ENCODE data around the gene IQSEC2.

IQSEC2 gene

DNA sequence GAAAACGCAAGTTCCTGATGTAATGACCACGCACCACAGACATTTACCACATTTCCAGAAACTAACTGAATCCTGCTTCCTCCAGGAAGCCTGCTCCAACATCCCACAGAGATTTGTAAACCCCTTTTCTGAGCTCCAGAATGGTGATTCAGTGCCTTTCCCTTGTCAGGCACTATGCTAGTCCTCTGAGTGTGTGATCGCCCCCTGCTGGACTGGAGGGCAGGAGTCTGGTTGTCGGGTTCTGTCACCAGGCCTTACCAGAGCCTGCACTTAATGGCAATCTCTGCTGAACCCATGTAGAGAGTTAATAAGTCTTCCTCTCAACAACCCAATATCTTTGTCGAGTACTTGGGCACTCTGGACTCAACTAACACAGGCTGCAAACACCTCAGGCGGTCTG, 41.9 kb downstream of the IQSEC2 start:
- no peak for DNase-seq

DNA sequence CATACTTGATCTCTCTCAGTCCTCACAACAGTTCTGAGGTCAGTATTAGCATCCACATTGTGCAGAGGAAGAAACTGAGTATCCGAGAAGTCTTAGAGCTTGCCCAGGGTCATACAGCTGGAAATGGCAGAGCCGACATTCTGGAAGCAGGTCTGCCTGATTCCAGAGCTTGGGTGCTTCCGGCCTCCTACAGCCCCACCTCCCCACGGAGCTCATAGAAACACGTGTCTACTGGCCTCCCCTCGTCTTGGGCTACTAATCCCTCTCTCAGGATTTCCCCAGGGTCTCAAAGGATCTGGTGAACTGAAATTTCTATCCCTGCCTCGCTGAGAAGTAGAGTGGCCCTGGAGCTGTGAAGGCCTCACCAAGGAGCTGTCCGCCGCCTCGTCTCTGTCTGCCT, 44.3 kb downstream of the IQSEC2 start:
- DNase-seq = no peak

DNA sequence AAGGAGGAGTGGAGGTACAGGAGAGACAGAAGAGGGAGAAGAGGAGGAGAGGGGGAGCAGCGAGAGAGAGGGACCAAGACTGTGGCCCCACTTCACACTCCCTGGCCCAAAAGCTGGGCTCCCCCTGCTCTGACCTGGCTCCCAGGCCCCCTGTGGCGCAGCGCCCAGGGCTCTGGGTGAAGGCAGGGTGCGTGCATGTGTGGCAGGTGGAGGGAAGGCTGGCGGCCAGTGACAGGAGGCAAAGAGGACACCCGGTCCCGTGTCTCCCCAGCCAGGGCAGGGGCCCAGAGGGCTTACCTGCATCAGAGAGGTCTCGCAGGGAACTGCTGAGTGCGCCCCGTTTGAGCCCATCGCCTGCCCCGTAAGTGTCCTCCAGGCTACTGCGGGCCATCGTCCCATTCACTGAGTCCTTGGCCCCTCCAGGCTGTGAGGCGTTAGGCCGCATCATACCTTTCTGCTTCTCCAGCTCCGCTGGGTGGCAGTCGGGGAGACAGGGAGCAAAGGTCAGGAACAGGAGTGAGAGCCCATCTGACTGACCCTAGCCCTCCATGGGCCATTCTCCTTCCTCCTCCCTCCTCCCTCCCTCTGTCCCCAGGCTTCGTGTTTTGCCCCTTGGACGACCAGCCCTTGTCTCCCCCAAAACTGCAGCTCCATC, 45.2 kb downstream of the IQSEC2 start:
- no peak for DNase-seq

DNA sequence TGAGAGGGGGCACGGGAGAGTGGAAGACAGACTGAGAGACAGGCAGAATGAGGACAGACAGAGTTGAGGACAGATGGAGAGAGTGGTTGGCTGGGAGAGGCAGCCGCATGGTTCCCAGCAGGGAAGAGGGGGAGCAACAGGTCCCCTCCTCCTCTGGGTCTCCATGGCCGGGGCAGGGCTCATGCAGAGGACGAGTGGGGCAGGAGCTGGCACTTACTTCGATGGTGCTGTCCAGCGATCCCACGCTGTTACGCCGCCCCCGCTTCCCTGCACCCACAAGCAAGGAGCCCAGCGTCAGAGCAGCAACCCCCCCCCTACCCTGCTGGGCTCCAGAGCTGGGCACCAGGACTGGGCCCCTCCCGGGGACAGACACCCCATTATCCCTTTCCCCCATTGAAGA, 45.8 kb downstream of the IQSEC2 start:
- no peak for DNase-seq

DNA sequence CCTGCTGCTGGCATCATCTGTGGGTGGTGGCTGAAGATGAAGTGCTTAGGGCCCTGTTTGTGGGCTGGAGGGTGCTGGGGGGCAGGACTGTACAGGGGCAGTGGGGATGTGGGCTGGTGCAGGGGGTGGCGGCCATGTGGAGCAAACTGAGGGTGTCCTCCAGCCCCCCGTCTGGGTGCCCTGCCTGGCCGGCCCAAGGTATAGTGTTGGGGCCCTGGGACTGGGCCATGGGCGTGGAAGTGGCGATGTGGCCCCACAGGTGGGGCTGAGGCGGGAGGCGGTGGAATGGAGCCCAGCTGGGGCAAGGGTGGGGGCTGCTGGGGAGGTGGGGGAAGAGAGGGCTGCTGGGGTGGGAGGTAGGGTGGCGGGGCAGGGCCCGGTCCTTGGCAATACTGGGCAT, 46.9 kb downstream of the IQSEC2 start:
- DNase-seq = no peak

DNA sequence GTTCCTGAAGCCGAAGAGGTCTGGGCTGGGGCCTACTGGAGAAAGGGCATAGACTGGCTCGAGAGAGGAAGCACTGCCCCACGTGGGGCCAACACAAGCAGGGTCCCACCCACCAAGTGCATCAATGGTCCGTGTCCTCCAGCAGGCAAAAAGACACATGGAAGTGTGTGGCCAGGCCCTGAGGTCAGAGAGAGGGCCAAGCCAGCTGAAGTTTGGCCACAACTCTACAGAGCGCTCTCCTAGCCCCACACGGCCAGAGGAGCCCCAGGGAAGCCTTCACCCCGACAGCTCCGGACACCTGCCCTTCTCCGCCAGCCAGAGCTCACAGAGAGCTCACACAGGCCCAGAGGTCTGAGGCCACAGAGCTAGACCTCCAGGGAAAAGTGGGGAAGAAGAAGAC, 47.8 kb downstream of the IQSEC2 start:
- DNase-seq = no peak

DNA sequence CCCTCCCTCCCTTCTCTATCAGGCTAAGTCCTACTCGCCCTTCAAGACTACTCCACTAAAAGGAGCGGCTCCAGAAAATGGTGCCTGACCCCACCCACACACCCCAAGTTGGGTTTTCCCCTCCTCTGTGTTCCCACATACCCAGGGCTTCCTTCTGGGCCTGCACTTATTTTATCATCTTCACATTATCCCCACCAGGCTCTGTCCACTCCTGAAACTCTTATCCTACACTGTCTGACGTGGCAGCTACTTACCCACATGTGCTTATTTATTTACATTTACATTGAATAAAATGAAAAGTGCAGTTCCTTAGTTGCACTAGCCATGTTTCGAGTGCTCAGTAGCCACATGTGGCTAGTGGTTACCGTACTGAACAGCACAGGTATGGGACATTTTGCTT, 51.3 kb downstream of the IQSEC2 start:
- no peak for DNase-seq

DNA sequence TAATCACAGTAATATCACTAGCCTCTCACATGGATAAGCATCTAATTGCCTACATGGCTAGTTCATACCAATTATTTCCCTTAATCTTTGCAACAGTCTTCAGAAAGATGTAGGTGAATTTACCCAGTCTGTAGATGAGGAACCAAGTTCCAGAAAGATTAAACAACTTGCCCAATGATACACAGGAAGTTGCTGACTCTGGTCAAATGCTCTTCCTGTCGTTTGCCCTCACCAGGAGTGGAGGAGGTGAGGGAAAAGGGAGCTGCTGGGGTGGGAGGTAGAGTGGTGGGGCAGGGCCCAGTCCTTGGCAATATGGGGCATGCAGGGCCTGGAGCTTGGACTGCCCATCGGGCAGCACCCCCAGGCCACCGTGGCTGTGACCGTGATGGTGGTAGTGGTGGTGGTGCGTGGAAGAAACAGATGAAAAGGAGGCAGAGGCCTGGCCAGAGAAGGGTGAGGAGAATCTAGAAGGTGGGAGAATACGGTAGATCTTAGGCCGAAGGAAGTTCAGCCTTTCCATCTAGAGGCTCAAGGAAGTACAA, 54.1 kb downstream of the IQSEC2 start:
- no peak for DNase-seq

DNA sequence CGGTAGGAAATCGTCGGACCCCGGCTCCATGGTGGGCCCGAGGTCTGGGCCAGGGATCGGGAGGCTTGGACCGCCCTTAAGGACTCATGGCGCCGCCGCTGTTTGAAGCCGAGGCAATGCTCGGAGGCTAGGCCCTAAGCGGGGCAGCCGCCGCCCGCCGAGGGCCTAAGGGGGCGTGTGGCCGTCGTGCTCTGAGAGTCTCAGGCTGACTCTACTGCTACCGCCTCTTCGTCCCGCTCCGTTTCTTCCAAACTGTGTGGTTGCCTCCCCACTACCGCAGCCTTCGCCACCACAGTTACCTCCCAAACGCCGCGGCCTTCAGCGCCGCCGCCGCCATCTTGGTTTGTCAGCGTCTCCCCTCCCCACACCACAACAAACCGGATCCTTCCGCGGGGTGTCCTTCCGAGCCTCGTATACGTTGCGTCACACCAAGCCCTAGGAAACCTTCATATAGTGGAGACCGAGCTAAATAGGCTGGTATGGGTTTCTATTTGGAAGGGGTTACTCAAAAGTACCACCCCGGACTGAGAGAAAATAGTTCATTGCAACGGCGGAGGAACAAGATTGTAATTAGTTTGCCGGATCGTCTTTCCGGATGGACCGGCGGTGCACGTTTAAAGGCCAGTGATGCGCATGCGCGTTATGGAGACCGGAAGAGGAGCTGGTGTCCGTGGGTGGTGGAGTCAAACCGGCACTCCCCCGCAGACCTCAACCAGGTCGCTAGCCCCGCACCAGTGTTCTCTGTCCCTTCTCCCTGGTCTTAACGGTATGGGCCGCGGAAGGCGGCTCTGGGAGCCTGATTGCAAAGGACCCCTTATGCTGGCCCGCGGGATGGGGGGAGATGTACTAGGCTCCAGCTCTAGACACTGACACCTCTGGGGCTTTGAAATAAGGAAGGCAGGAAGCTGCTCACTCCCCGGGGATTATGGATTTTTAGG, 56.3 kb downstream of the IQSEC2 start, which contains the start of gene KDM5C:
KDM5C (minus strand) TSS at position 348 of the 938 bp plus-strand sequence; CDS start at position 30, 318 bp downstream.
- DNase-seq = peak; percentile 63

DNA sequence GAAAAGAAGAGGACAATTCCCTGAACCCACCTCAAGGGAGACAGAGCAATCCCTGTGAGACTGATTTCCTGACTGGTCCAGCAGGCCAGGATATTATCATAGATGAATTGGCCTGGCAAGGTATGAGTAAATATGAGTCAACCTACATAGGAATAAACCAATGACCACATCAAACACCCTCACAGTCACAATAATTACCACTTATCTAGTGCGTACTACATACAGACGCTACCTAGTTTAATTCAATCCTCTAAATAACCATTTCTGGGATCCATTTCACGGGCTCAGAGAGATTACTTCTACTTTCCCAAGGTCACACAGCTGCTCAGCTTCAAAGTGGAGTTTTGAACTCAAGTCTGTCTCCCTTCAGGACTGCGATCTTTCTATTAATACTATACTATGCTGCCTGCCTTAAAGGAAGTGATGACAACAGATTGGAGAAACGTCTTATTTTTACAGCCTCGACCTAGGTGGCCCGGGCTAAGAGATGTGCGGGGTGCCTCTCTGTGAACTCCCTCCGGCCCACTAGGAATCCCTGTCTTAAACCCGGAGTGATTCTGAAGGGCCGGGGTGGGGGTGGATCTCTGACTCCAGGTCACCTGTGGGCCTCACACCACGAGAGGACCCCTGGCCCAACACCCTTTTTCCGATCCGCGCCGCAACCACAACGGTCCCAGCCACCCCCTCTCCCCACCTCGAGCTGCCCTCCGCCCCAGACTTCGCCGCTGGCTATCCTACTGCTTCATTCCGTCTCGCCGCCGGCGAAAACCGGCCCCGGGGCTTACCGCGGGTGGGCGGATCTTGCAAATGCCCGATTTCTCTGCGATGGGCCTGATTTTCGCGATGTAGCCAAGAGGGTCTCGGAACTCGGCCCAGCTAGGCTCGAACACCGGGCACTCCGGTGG, 57.2 kb downstream of the IQSEC2 start:
- DNase-seq = no peak

DNA sequence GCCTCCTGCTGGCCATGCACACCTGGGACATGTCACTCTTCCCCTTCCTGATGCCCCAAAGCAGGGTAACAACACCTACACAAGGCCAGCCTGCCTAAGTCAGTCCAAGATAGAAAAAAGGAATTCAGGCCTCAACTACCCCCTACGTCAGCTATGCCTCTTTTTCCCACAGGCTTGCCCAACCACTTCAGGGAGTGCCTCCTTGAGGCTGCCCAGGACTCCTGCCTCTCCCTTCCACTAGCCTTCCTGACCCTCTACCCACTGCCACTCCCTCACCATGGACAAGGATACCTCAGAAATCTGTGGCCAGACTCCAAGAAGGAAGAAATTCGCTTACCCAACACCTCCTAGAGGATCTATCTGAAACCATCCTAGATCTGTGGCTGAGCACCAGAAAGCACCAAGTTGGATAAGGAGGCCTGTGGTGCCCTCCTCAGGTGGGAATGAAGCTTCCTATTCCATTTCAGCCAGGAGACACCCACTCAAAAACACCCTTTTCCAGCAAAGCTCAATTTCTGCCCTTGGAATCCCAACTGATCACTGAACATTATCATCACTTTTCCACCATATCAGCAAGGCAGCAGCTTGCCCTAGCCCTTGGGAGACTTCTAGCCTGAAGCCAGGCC, 58.2 kb downstream of the IQSEC2 start:
- no peak for DNase-seq

Data from NCI-H1436 treated with DMSO at 0.1 percent for 48 hours (cell line).